Gastroesophageal sphincter (tissue), 3 donors: ENCODE measurements around the gene SH3RF3.

Source experiments
- CTCF ChIP-seq, 4 experiments: fragments of 200-600 bp in 2 of 4; fragments of 450-650 bp in 2 of 4; sonication (generic) in 1 of 4; IDR thresholded peaks; one replicate each; pipeline ENCODE4 v1.5.1; 2017 to 2019; ENCODE audit warnings: antibody characterized with exemption in 4 of 4, mild to moderate bottlenecking in 2 of 4, moderate library complexity in 2 of 4
- POLR2A ChIP-seq, 2 donors: fragments of 450-650 bp; IDR thresholded peaks; one replicate each; pipeline ENCODE4 v1.6.1; 2017; ENCODE audit warnings: antibody characterized with exemption in 2 of 2, mild to moderate bottlenecking in 2 of 2, moderate library complexity in 1 of 2
- POLR2AphosphoS5 ChIP-seq: sonication (generic); formaldehyde crosslinking; IDR thresholded peaks from one replicate; pipeline ENCODE4 v1.6.1; 2017; ENCODE audit warnings: antibody characterized with exemption

- TF ChIP-seq CTCF (IDR thresholded peaks at IDR 0.05) (no peak), POLR2AphosphoS5 (no peak), POLR2A (IDR thresholded peaks at IDR 0.05) (no peak)
These were observed 7.5 kb downstream of the SH3RF3 start for GRCh38 chr2:109136542-109136941.
